CD4-positive, alpha-beta T cell (primary cell): ENCODE measurements around the gene DOK1. TPM values are rescaled to one million over a fixed set of nuclear protein-coding genes. Genes with fewer than 3 reads are reported as not detected.

ENCODE experiments used
- ATAC-seq: fragments of 200-7000 bp; cut with Tn5 transposase; one replicate; pipeline ENCODE4 v1.10.0; 2022; ENCODE audit warnings: mild to moderate bottlenecking; ENCODE audit not compliant: poor library complexity
- CTCF ChIA-PET: fragments of 350-600 bp; sonication (Branson Sonifier 250); formaldehyde crosslinking; loops from one replicate; lab custom pipeline; 2021; ENCODE audit warnings: antibody characterized with exemption, inconsistent platforms; lab: Charles Lee
- POLR2A ChIA-PET: fragments of 350-600 bp; sonication (Branson Sonifier 250); formaldehyde crosslinking; loops from one replicate; lab custom pipeline; 2021; ENCODE audit warnings: antibody characterized with exemption, inconsistent platforms; lab: Charles Lee
- DNase-seq, 14 experiments: peaks; one replicate each; pipeline ENCODE4 v3.0.0-alpha.2; 2013 to 2020; ENCODE audit warnings: mixed read lengths in 2 of 14
- H3K27ac ChIP-seq, 2 donors: one replicate each; pipeline versions ENCODE4 v1.5.1 to v1.7.0; 2013; ENCODE audit warnings: low read length in 2 of 2, low read depth in 1 of 2, mild to moderate bottlenecking in 1 of 2
- H3K27me3 ChIP-seq, 2 experiments: 1 replicate in 1 of 2; 2 replicates in 1 of 2; pipeline versions ENCODE4 v1.6.1 to v1.7.0; 2013; ENCODE audit warnings: low read length in 2 of 2, control low read depth in 1 of 2, mild to moderate bottlenecking in 1 of 2, moderate library complexity in 1 of 2; ENCODE audit not compliant: insufficient read depth in 2 of 2, control insufficient read depth in 1 of 2
- H3K36me3 ChIP-seq: one replicate; pipeline ENCODE4 v1.6.1; 2013; ENCODE audit warnings: low read length, control low read depth; ENCODE audit not compliant: insufficient read depth
- H3K4me1 ChIP-seq: one replicate; pipeline ENCODE4 v1.6.1; 2013; ENCODE audit warnings: low read length, control low read depth; ENCODE audit not compliant: insufficient read depth
- H3K4me3 ChIP-seq: one replicate; pipeline ENCODE4 v1.5.1; 2013; ENCODE audit warnings: mild to moderate bottlenecking, low read length, moderate library complexity
- H3K9me3 ChIP-seq, 2 experiments: 1 replicate in 1 of 2; 2 replicates in 1 of 2; pipeline versions ENCODE4 v1.6.1 to v1.7.0; 2013; ENCODE audit warnings: low read length in 2 of 2, mild to moderate bottlenecking in 2 of 2, control low read depth in 1 of 2, moderate library complexity in 1 of 2; ENCODE audit not compliant: control insufficient read depth in 1 of 2, insufficient read depth in 1 of 2
- H3K27ac Mint-ChIP-seq: one replicate; pipeline ENCODE4 v1.8.0; 2020; ENCODE audit warnings: mixed read lengths
- H3K27me3 Mint-ChIP-seq: one replicate; pipeline ENCODE4 v1.8.0; 2021; ENCODE audit warnings: mixed read lengths
- H3K36me3 Mint-ChIP-seq: one replicate; pipeline ENCODE4 v1.8.0; 2021; ENCODE audit warnings: low read depth, mixed read lengths
- H3K4me1 Mint-ChIP-seq: one replicate; pipeline ENCODE4 v1.8.0; 2021; ENCODE audit warnings: low read depth, mixed read lengths
- H3K4me3 Mint-ChIP-seq: one replicate; pipeline ENCODE4 v1.8.0; 2020; ENCODE audit warnings: mild to moderate bottlenecking, mixed read lengths
- H3K9me3 Mint-ChIP-seq: one replicate; pipeline ENCODE4 v1.8.0; 2020; ENCODE audit warnings: mixed read lengths
- intact Hi-C, 2 experiments: fragments of 100-400 bp; cut with DNase I in 1 of 2; cut with micrococcal nuclease in 1 of 2; formaldehyde crosslinking; loops; one replicate each; pipeline versions ENCODE4 v1.15.1 to v1.9.0; 2023 to 2025; cut with DNase I, micrococcal nuclease
- total RNA-seq, 174 experiments: library from RNA in 2 of 174; stranded (reverse) in 2 of 174; gene quantifications; one replicate each; pipeline ENCODE4 v1.2.3 and lab custom pipeline; 2021 to 2026
- TF ChIP-seq, protein P1 (sequence below): fragments of 200-600 bp; IDR thresholded peaks from one replicate; pipeline ENCODE4 v1.8.0; 2022; ENCODE audit warnings: antibody characterized with exemption, mild to moderate bottlenecking

The DOK1 gene
- total RNA-seq, 2 experiments from 2014 or later: 3.4 to 6.0 TPM

GRCh38 chr2:74587664-74588277 is 33.3 kb downstream of the DOK1 start:
- CTCF ChIA-PET: interaction anchor here (0.9 to 2.3 kb wide), 4 partner anchors 58 to 133 kb away, joined by 3 to 22 read pairs (median 6); partner anchors contain the start of genes AUP1, CCDC142, HTRA2 and INO80B

GRCh38 chr2:74588664-74589063 is 34.1 kb downstream of the DOK1 start:
- Mint-ChIP-seq H3K9me3 (no peaks in the 10 kb centered on the region), H3K36me3 (no peaks in the 10 kb centered on the region), H3K27me3 (peaks cover 22% of the 10 kb centered on the region), H3K4me3 (no peak overlapping the region), H3K27ac (no peak overlapping the region), H3K4me1 (peaks cover 13% of the 10 kb centered on the region)
- DNase-seq (no peak), ATAC-seq (no peak)
- intact Hi-C loops: loop anchor here in 1 of 2 experiments (10.0 kb wide), 1 partner anchor 764 kb away; the partner anchor contains the start of gene STAMBP
- Histone ChIP-seq H3K36me3 (no peaks in the 10 kb centered on the region), H3K27ac (no peak overlapping the region), H3K27me3 (peaks cover 0 to 11% of the 10 kb centered on the region in 2 experiments), H3K4me3 (no peak overlapping the region), H3K9me3 (no peaks in the 10 kb centered on the region), H3K4me1 (peaks cover 5% of the 10 kb centered on the region)
- ChIA-PET CTCF (interaction anchor here (2.3 kb wide), 1 partner anchor 106 kb away, joined by 22 read pairs; the partner anchor contains the start of genes CCDC142 and TTC31), POLR2A (interaction anchor here (1.0 to 2.5 kb wide), 3 partner anchors 106 to 254 kb away, joined by 4 to 24 read pairs (median 5); partner anchors contain the start of genes CCDC142 and TTC31)
- TF ChIP-seq, protein P1, sequence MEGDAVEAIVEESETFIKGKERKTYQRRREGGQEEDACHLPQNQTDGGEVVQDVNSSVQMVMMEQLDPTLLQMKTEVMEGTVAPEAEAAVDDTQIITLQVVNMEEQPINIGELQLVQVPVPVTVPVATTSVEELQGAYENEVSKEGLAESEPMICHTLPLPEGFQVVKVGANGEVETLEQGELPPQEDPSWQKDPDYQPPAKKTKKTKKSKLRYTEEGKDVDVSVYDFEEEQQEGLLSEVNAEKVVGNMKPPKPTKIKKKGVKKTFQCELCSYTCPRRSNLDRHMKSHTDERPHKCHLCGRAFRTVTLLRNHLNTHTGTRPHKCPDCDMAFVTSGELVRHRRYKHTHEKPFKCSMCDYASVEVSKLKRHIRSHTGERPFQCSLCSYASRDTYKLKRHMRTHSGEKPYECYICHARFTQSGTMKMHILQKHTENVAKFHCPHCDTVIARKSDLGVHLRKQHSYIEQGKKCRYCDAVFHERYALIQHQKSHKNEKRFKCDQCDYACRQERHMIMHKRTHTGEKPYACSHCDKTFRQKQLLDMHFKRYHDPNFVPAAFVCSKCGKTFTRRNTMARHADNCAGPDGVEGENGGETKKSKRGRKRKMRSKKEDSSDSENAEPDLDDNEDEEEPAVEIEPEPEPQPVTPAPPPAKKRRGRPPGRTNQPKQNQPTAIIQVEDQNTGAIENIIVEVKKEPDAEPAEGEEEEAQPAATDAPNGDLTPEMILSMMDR: no peak

More at GRCh38 chr2:74587664-74588277, 33.3 kb downstream of the DOK1 start:
- Histone ChIP-seq H3K4me3 (no peak overlapping the region), H3K4me1 (peaks cover 5% of the 10 kb centered on the region), H3K36me3 (no peaks in the 10 kb centered on the region), H3K27me3 (peaks cover 0 to 7% of the 10 kb centered on the region in 2 experiments), H3K27ac (no peak overlapping the region), H3K9me3 (no peaks in the 10 kb centered on the region)
- DNase-seq: peak; percentile 34 to 81 (median 50)
- Mint-ChIP-seq H3K4me3 (no peak overlapping the region), H3K36me3 (no peaks in the 10 kb centered on the region), H3K4me1 (peaks cover 13% of the 10 kb centered on the region), H3K27me3 (peaks cover 16% of the 10 kb centered on the region), H3K27ac (no peak overlapping the region), H3K9me3 (no peaks in the 10 kb centered on the region)
- POLR2A ChIA-PET: interaction anchor here (1.0 to 2.5 kb wide), 4 partner anchors 105 to 253 kb away, joined by 3 to 24 read pairs (median 6); partner anchors contain the start of genes C2orf81, CCDC142, TTC31 and WBP1
- peak; percentile 84 for ATAC-seq
- intact Hi-C loops: loop anchor here (1.0 to 10.0 kb wide), 3 partner anchors 104 to 763 kb away; partner anchors contain the start of genes TTC31 (in 2 of the 2) and STAMBP (in 1 of the 2)
- TF ChIP-seq, protein P1: peak; percentile 59

- Mint-ChIP-seq H3K4me3 (no peak overlapping the region), H3K27ac (no peak overlapping the region), H3K27me3 (peaks cover 57% of the 10 kb centered on the region), H3K9me3 (no peaks in the 10 kb centered on the region), H3K36me3 (no peaks in the 10 kb centered on the region), H3K4me1 (no peaks in the 10 kb centered on the region)
- ChIA-PET POLR2A (no interaction called here), CTCF (no interaction called here)
- H3K36me3 ChIP-seq: no peaks in the 10 kb centered on the region
- H3K27me3 ChIP-seq: peaks cover 0 to 22% of the 10 kb centered on the region in 2 experiments
- no peak overlapping the region for H3K27ac ChIP-seq
- ATAC-seq: no peak
- no peak for DNase-seq
- no peaks in the 10 kb centered on the region for H3K4me1 ChIP-seq
- TF ChIP-seq, protein P1: no peak
- intact Hi-C loops: no loop called here
- H3K9me3 ChIP-seq: no peaks in the 10 kb centered on the region
- H3K4me3 ChIP-seq: no peak overlapping the region
Observed at GRCh38 chr2:74593826-74594772, 39.6 kb downstream of the DOK1 start.
